LNCAP (cell line): ENCODE data around the gene TMEM54.

Source experiments
- TF ChIP-seq, protein P1 (sequence below): fragments of 450-650 bp; IDR thresholded peaks from 2 replicates; pipeline ENCODE4 v1.5.1; 2017; ENCODE audit warnings: mild to moderate bottlenecking

TMEM54 gene

DNA sequence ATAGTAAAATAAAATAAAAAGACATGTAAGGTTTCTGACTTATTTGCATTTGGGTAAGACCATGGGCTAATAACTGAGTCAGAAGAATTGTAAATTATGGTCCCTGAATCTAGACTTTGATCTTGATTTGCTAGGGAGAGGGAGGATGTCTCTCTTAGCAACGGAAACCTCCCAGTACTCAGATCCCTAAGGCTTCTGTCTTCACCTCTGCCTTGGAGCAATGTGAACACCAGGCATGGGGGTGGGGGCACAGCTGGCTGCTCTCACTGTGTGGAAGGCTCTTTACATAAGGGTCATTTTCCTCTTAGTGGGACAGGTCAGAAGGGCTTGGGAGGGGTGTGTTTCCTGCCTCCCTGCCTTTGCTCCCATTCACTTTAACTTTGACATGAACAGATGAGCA, 17.0 kb upstream of the TMEM54 start:
- TF ChIP-seq, protein P1, sequence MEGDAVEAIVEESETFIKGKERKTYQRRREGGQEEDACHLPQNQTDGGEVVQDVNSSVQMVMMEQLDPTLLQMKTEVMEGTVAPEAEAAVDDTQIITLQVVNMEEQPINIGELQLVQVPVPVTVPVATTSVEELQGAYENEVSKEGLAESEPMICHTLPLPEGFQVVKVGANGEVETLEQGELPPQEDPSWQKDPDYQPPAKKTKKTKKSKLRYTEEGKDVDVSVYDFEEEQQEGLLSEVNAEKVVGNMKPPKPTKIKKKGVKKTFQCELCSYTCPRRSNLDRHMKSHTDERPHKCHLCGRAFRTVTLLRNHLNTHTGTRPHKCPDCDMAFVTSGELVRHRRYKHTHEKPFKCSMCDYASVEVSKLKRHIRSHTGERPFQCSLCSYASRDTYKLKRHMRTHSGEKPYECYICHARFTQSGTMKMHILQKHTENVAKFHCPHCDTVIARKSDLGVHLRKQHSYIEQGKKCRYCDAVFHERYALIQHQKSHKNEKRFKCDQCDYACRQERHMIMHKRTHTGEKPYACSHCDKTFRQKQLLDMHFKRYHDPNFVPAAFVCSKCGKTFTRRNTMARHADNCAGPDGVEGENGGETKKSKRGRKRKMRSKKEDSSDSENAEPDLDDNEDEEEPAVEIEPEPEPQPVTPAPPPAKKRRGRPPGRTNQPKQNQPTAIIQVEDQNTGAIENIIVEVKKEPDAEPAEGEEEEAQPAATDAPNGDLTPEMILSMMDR = no peak

DNA sequence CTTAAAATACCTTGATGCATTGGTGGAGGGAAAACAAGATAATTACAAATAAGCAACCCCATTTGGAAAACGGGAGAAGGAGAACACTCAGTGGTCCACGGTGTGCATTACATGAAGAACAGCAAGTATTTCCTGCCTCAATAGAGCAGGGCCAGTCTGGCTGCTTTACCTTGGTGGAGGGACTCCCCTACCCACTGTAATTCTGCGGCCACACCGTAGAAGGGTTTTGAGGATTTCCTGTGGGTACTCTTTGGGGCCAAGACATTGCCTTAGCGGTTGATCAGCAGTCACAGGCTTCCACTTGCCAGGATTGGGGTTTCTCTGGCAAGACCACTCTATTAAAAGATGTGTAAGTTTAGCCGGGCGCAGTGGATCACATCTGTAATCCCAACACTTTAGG, 16.3 kb upstream of the TMEM54 start:
- TF ChIP-seq, protein P1 = no peak

DNA sequence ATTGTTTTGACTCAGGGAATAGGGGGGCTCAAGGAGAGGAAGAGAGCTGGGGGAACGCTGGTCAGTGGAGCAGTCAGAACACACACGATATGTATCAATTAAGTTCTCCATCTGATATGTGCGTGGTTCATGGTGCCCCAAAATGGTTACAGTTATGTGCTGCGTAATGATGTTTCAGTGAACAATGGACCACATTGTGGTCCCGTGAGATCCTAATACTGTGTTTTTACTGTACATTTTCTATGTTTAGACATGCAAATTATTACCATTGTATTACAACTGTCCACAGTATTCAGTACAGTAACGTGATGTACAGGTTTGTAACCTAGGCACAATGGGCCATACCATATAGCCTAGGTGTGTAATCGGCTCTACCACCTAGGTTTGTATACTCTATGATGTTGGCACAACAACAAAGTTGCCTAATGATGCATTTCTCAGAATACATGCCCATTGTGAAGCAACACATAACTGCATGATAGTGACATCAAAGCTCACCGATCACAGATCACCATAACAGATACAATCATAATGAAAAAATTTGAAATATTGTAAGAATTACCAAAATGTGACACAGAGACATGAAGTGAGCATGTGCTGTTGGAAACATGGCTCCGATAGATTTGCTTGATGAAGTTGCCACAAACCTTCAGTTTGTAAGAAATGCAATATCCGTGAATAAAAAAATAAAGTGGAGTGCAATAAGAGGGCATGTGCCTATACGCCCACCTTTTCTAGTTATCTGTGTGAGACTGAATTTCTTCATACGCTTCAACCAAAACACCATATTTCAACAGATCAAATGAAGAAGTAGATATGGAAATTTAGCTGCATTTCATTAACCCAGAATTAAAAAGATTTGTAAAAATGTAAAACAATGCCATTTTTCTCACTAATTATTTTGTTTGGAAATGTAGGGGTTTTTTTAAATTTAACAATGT, 14.8 kb upstream of the TMEM54 start:
- TF ChIP-seq, protein P1 = no peak

DNA sequence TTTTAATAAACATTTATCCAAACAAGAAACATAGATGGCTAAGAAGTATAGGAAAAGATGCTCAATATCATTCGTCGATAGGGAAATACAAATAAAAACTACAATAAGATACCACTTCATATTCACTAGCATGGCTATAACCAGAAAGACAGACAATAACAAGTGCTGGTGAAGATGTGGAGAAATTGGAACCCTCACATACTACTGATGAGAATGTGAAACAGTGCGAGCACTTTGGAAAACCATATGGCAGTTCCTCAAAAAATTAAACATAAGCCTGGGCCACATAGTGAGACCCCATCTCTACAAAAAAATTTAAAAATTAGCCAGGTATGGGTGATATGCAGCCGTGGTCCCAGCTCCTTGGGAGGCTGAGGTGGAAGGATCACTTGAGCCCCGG, 9.1 kb upstream of the TMEM54 start:
- TF ChIP-seq, protein P1 = no peak

DNA sequence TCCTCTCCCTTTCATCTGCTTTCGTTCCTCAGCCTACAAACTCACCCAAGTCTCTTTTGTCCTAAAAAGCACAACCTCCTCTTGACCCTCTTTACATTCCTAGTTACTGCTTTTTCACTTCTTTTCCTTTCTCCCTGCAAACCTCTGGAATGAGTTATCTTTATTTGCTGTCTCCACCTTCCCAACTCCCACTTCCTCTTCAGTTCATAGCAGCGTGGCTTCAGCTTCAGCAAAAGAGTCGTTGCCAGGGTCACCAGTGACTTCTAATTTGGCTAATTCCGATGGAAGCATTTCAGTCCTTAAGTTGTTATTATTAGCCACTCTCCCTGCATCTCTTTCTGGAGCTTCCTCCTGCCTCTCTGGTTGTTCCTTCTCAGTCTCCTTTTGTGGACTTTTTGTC, 6.2 kb upstream of the TMEM54 start:
- TF ChIP-seq, protein P1 = no peak

DNA sequence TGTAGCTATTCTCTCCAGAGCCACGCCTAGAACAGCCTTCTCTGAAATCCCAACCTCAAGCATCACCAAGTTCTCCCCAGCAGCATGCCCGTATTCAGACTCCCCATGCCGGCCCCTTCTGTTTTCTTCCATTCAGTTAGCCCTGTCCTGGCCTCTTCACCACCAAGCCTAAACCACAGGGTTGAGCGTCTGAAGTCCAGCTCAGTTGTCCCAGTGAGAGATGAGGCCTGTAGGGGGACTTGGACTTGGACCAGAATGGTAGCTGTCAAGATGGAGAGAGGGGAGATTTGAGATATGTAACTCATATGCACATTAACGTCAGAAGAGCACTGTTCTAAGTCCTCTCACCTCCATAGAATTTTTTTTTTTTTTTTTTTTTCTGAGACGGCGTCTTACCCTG, 5.5 kb upstream of the TMEM54 start:
- TF ChIP-seq, protein P1 = no peak

DNA sequence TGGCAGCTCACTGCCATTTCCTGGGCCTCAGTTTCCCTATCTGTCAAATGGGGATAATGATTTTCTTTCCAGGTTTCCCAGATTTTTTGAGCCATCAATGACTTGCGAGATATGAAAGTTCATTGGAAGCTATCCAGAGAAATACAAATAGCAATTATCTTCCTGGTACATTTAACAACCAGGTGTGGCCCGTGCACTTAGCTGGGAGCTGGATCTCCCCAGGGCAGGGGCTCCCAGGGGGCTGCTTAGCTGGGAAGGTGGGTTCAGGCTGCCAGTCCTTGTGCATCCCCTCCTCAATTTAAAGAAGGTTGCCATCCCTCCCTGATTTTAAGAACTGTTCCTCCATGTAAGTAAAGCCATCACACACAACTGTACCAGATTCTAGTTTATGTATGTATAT, 3.6 kb upstream of the TMEM54 start:
- TF ChIP-seq, protein P1 = no peak
